ENCODE data around the gene FKBP1A.

DNA sequence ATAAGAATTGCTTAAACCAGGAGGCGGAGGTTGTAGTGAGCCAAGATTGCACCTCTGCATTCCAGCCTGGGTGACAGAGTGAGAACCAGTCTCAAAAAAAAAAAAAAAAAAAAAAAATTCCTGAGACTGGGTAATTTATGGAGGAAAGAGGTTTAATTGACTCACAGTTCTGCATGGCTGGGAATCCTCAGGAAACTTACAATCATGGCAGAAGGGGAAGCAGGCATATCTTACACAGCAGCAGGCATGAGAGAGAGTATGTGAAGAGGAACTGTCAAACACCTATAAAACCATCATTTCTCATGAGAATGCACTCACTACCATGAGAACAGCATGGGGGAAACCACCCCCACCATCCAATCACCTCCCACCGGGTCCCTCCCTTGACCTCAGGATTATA, 1.8 kb upstream of the FKBP1A start:
- TF ChIP-seq, protein P1, sequence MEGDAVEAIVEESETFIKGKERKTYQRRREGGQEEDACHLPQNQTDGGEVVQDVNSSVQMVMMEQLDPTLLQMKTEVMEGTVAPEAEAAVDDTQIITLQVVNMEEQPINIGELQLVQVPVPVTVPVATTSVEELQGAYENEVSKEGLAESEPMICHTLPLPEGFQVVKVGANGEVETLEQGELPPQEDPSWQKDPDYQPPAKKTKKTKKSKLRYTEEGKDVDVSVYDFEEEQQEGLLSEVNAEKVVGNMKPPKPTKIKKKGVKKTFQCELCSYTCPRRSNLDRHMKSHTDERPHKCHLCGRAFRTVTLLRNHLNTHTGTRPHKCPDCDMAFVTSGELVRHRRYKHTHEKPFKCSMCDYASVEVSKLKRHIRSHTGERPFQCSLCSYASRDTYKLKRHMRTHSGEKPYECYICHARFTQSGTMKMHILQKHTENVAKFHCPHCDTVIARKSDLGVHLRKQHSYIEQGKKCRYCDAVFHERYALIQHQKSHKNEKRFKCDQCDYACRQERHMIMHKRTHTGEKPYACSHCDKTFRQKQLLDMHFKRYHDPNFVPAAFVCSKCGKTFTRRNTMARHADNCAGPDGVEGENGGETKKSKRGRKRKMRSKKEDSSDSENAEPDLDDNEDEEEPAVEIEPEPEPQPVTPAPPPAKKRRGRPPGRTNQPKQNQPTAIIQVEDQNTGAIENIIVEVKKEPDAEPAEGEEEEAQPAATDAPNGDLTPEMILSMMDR (IDR thresholded peaks at IDR 0.05): no peak
- TF ChIP-seq POLR2A (IDR thresholded peaks at IDR 0.05) (no peak), EP300 (IDR thresholded peaks at IDR 0.05) (no peak)
